ENCODE measurements around the gene EZR.

Gene EZR

GRCh38 chr6:158784505-158784904, 34.7 kb downstream of the EZR start:
- Histone ChIP-seq H3K9me3 (ENCODE audit: insufficient read depth, low read length) (no peaks in the 10 kb centered on the region), H3K4me3 (ENCODE audit: insufficient read length, low read depth) (no peak overlapping the region), H3K27me3 (ENCODE audit: insufficient read depth, insufficient read length) (no peaks in the 10 kb centered on the region), H3K4me1 (ENCODE audit: insufficient read depth, insufficient read length) (peaks cover 15% of the 10 kb centered on the region), H3K9ac (ENCODE audit: insufficient read length, low read depth) (no peak overlapping the region), H3K36me3 (ENCODE audit: insufficient read depth, insufficient read length, low read length) (peaks cover 97% of the 10 kb centered on the region)
- TF ChIP-seq ZNF274 (IDR thresholded peaks at IDR 0.05; ENCODE audit: low read depth, low read length), result no peak
- no peak for TF ChIP-seq SUZ12 (IDR thresholded peaks at IDR 0.05; ENCODE audit: extremely low read depth, insufficient read depth, insufficient read length)
- no peak for TF ChIP-seq YY1 (IDR thresholded peaks at IDR 0.05; ENCODE audit: insufficient read depth, insufficient read length)
- DNase-seq (ENCODE audit: low read depth, low spot score), result no peak

DNA sequence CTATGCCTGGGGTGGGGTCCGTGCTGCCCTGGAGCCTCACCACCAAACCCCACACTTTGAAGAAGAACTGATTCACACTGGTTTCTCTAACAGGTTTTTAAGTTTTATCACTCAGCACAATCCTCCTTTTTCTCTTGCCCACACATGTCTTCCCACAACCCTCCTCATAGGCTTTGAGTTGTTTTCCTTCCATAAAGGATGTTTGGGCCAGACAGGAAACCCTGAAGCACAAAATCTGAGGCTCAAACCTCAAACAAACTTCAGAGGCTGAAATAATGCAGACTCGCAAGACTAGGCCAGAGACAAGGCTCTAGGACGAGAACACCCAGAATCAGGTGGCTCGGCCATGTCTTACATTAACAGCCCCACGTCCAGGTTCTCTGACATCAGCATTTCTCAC, 35.3 kb downstream of the EZR start:
- Histone ChIP-seq H3K36me3 (ENCODE audit: insufficient read depth, insufficient read length, low read length) (peaks cover 95% of the 10 kb centered on the region), H3K27me3 (ENCODE audit: insufficient read depth, insufficient read length) (no peaks in the 10 kb centered on the region), H3K9ac (ENCODE audit: insufficient read length, low read depth) (no peak overlapping the region), H3K4me3 (ENCODE audit: insufficient read length, low read depth) (no peak overlapping the region), H3K4me1 (ENCODE audit: insufficient read depth, insufficient read length) (peaks cover 15% of the 10 kb centered on the region), H3K9me3 (ENCODE audit: insufficient read depth, low read length) (no peaks in the 10 kb centered on the region)
- TF ChIP-seq ZNF274 (IDR thresholded peaks at IDR 0.05; ENCODE audit: low read depth, low read length) (no peak), YY1 (IDR thresholded peaks at IDR 0.05; ENCODE audit: insufficient read depth, insufficient read length) (no peak), SUZ12 (IDR thresholded peaks at IDR 0.05; ENCODE audit: extremely low read depth, insufficient read depth, insufficient read length) (no peak)
- DNase-seq (ENCODE audit: low read depth, low spot score), result no peak

- Histone ChIP-seq H3K9ac (ENCODE audit: insufficient read length, low read depth) (no peak overlapping the region), H3K4me3 (ENCODE audit: insufficient read length, low read depth) (no peak overlapping the region), H3K4me1 (ENCODE audit: insufficient read depth, insufficient read length) (peaks cover 15% of the 10 kb centered on the region), H3K9me3 (ENCODE audit: insufficient read depth, low read length) (no peaks in the 10 kb centered on the region), H3K27me3 (ENCODE audit: insufficient read depth, insufficient read length) (no peaks in the 10 kb centered on the region), H3K36me3 (ENCODE audit: insufficient read depth, insufficient read length, low read length) (peaks cover 93% of the 10 kb centered on the region)
- TF ChIP-seq ZNF274 (IDR thresholded peaks at IDR 0.05; ENCODE audit: low read depth, low read length), result no peak
- TF ChIP-seq YY1 (IDR thresholded peaks at IDR 0.05; ENCODE audit: insufficient read depth, insufficient read length), result no peak
- no peak for TF ChIP-seq SUZ12 (IDR thresholded peaks at IDR 0.05; ENCODE audit: extremely low read depth, insufficient read depth, insufficient read length)
- no peak for DNase-seq (ENCODE audit: low read depth, low spot score)
These were observed 36.1 kb downstream of the EZR start for GRCh38 chr6:158783167-158783450.

- no peaks in the 10 kb centered on the region for H3K9me3 ChIP-seq (ENCODE audit: insufficient read depth, low read length)
- peaks cover 93% of the 10 kb centered on the region for H3K36me3 ChIP-seq (ENCODE audit: insufficient read depth, insufficient read length, low read length)
- H3K27me3 ChIP-seq (ENCODE audit: insufficient read depth, insufficient read length), result no peaks in the 10 kb centered on the region
- TF ChIP-seq ZNF274 (IDR thresholded peaks at IDR 0.05; ENCODE audit: low read depth, low read length) (no peak), YY1 (IDR thresholded peaks at IDR 0.05; ENCODE audit: insufficient read depth, insufficient read length) (no peak), SUZ12 (IDR thresholded peaks at IDR 0.05; ENCODE audit: extremely low read depth, insufficient read depth, insufficient read length) (no peak)
- DNase-seq (ENCODE audit: low read depth, low spot score), result no peak
- peaks cover 15% of the 10 kb centered on the region for H3K4me1 ChIP-seq (ENCODE audit: insufficient read depth, insufficient read length)
- H3K9ac ChIP-seq (ENCODE audit: insufficient read length, low read depth), result no peak overlapping the region
- no peak overlapping the region for H3K4me3 ChIP-seq (ENCODE audit: insufficient read length, low read depth)
These were observed 36.6 kb downstream of the EZR start for GRCh38 chr6:158782432-158783166.

DNA sequence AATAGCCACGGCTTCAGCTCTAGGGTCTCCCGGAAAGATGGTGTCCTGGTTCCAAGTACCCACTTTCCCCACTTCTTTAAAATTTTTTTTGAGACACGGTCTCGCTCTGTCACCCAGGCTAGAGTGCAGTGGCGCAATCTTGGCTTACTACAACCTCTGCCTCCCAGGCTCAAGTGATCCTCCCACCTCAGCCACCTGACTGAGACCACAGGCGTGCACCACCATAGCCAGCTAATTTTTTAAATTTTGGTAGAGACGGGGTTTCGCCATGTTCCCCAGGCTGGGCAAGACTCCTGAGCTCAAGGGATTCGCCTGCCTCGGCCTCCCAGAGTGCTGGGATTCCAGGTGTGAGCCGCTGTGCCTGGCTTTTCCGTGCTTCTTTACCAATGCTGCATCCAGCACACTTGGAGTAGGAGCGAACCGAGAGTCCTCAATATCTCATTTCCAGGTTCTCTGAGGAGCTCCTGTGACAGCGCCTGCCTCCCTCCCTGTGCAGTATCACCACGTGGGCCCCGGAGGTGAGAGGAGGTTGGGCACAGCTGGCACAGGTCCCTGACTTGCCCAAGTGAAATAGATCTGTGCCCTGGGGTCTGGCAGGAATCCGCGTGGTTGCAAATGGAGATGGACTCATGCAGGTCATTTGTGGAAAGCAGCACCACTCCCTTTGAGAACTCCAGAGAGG, 37.3 kb downstream of the EZR start:
- H3K27me3 ChIP-seq (ENCODE audit: insufficient read depth, insufficient read length), result no peaks in the 10 kb centered on the region
- no peak overlapping the region for H3K4me3 ChIP-seq (ENCODE audit: insufficient read length, low read depth)
- H3K4me1 ChIP-seq (ENCODE audit: insufficient read depth, insufficient read length), result peaks cover 15% of the 10 kb centered on the region
- no peak overlapping the region for H3K9ac ChIP-seq (ENCODE audit: insufficient read length, low read depth)
- no peak for DNase-seq (ENCODE audit: low read depth, low spot score)
- TF ChIP-seq SUZ12 (IDR thresholded peaks at IDR 0.05; ENCODE audit: extremely low read depth, insufficient read depth, insufficient read length) (no peak), YY1 (IDR thresholded peaks at IDR 0.05; ENCODE audit: insufficient read depth, insufficient read length) (no peak), ZNF274 (IDR thresholded peaks at IDR 0.05; ENCODE audit: low read depth, low read length) (no peak)
- H3K9me3 ChIP-seq (ENCODE audit: insufficient read depth, low read length), result no peaks in the 10 kb centered on the region
- H3K36me3 ChIP-seq (ENCODE audit: insufficient read depth, insufficient read length, low read length), result peaks cover 93% of the 10 kb centered on the region

DNA sequence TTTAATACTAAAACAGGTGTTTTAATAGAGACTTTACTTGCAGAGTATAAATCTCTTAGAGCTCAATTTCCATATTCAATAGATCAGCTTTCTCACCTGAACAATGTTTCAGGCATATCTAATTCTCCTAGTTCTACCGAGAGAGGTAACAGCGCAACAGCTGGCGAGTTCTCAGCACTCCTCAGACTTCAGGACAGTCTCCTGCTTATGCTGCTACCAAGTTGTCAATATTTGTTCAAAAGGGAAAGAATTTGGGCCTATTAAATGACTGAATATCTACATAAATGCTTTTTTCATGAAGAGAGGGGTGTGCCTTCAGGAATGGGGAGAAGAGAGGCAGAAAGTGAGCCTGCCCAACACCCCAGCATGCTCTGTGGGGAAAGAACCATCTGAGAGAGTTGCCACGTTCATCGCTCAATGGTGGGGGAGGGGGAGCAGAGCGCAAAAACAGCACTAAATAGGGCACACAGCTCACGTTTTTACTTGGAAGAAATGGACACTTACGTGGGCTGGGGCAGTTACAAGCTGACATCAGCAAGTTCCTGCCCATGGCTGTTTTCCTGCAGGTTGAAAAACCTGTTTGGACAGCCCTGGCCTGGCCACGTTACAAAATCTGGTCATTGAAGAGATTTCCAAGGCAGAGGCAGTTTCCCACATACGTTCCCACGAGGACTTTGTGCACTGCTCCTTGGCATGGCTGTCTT, 38.0 kb downstream of the EZR start:
- H3K27me3 ChIP-seq (ENCODE audit: insufficient read depth, insufficient read length), result no peaks in the 10 kb centered on the region

More for the DNA sequence above, 38.0 kb downstream of the EZR start:
- H3K9me3 ChIP-seq (ENCODE audit: insufficient read depth, low read length), result no peaks in the 10 kb centered on the region
- peaks cover 15% of the 10 kb centered on the region for H3K4me1 ChIP-seq (ENCODE audit: insufficient read depth, insufficient read length)
- DNase-seq (ENCODE audit: low read depth, low spot score), result no peak
- no peak for TF ChIP-seq SUZ12 (IDR thresholded peaks at IDR 0.05; ENCODE audit: extremely low read depth, insufficient read depth, insufficient read length)
- TF ChIP-seq ZNF274 (IDR thresholded peaks at IDR 0.05; ENCODE audit: low read depth, low read length), result no peak
- no peak for TF ChIP-seq YY1 (IDR thresholded peaks at IDR 0.05; ENCODE audit: insufficient read depth, insufficient read length)
- H3K4me3 ChIP-seq (ENCODE audit: insufficient read length, low read depth), result no peak overlapping the region
- H3K9ac ChIP-seq (ENCODE audit: insufficient read length, low read depth), result no peak overlapping the region
- H3K36me3 ChIP-seq (ENCODE audit: insufficient read depth, insufficient read length, low read length), result peaks cover 93% of the 10 kb centered on the region

All from NT2/D1 (cell line).